ENCODE data around the gene NTF4.

- TF ChIP-seq POLR2A (IDR thresholded peaks at IDR 0.05; ENCODE audit: low read depth, low read length), result no peak
- no peak for TF ChIP-seq POLR2AphosphoS5 (IDR thresholded peaks at IDR 0.05; ENCODE audit: low read depth, low read length)
- no peak for TF ChIP-seq SPI1 (IDR thresholded peaks at IDR 0.05; ENCODE audit: low read depth, low read length)
- no peak for TF ChIP-seq TAF1 (IDR thresholded peaks at IDR 0.05; ENCODE audit: low read depth, low read length)
- no peak for TF ChIP-seq POU2F2 (IDR thresholded peaks at IDR 0.05; ENCODE audit: low read depth, low read length)
- TF ChIP-seq PAX5 (IDR thresholded peaks at IDR 0.05; ENCODE audit: insufficient read depth, low read length, severe bottlenecking), result no peak
These were observed 26.9 kb upstream of the NTF4 start for GRCh38 chr19:49091391-49092038.

All from GM12891 (cell line).